ENCODE measurements around the gene CYP24A1.
"Not testable (repeated sequence)": the region's sequence is repeated elsewhere in the genome, so short reads cannot be mapped to it uniquely, and the experiment has no call there.

The CYP24A1 gene

DNA sequence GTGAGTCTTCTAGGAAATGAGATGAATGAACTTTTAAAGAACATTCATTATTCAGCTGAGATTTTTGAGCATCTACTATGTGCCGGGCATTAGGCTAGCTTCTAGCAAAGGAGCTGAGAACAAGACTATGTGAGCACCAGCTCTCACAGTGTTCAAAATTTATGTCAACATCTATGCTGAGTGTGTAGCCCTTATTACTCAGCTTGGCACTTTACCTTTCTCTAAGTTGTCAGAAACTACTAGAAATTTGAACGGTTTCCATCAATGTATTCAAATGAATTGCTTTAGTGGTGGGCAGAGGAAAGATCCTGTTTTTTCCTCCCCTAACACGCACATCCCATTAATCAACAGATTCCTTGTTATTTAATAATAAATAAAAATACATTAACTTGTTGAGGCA is 33.3 kb downstream of the CYP24A1 start:
- H3K4me3 Mint-ChIP-seq: no peak overlapping the region
- H3K4me1 Mint-ChIP-seq: no peaks in the 10 kb centered on the region
- no peaks in the 10 kb centered on the region for H3K9me3 Mint-ChIP-seq
- no peak for ATAC-seq
- no peak for DNase-seq (ENCODE audit: low spot score in 2 of 2)
- H3K27ac Mint-ChIP-seq: no peak overlapping the region
- no peaks in the 10 kb centered on the region for H3K36me3 Mint-ChIP-seq

DNA sequence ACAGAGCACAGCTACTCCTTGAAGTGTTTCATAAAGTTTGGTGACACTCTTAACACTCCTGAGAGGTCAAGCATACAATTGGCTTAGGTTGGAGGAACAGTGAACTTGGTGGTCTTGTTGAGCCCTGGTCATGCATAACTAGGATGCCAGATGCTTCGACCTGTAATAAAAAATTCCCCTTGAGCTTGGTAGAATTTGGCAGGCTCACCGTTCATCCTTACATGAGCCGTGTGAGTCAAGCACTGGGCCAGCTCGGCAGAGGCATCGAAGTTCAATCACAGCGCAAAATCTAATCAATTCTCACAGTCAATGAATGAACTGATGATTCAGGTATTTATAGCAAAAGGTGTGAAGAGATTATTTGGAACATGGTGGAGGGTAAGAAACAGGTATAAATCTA is 33.7 kb downstream of the CYP24A1 start:
- Mint-ChIP-seq H3K9me3 (no peaks in the 10 kb centered on the region), H3K27ac (no peak overlapping the region), H3K4me3 (no peak overlapping the region), H3K4me1 (no peaks in the 10 kb centered on the region), H3K36me3 (no peaks in the 10 kb centered on the region)
- ATAC-seq: no peak
- no peak for DNase-seq (ENCODE audit: low spot score in 2 of 2)

DNA sequence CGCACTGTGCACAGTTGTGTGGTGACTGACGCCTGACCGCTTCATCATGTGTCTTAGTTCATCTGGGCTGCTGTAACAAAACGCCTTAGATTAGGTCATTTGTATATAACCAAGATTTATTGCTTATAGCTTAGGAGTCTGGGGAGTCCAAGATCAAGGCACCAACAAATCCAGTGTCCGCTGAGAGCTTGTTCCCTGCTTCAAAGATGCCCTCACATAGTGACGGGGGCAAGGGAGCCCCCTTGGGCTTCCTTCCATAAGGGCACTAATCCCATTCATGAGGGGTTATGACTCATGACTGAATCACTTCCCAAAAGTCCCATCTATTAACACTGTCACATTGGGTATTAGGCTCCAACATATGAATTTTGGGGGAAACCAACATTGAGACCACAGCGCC is 34.6 kb downstream of the CYP24A1 start:
- no peaks in the 10 kb centered on the region for H3K9me3 Mint-ChIP-seq
- H3K4me3 Mint-ChIP-seq: no peak overlapping the region
- no peak for ATAC-seq
- no peak overlapping the region for H3K27ac Mint-ChIP-seq
- no peaks in the 10 kb centered on the region for H3K36me3 Mint-ChIP-seq
- H3K4me1 Mint-ChIP-seq: no peaks in the 10 kb centered on the region
- no peak for DNase-seq (ENCODE audit: low spot score in 2 of 2)

DNA sequence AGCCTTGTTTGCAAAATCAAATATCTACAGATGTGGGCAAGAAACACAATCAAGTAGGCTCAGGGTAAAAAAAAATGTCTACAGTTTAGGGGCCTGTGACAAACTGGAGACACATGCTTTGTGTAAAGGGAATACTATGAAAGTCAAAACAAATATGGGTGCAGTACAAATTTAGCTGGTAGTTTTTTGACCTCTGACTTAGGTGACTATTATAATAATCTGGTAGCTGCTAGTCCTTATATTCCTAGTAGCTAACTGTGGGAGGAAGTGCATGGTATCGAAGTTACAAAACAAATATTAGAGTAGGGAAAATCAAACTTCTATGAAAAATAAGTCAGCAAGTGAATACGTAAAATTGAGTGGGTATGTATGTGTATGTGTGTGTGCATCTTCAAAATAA is 35.4 kb downstream of the CYP24A1 start:
- H3K4me1 Mint-ChIP-seq: no peaks in the 10 kb centered on the region
- H3K4me3 Mint-ChIP-seq: no peak overlapping the region
- no peaks in the 10 kb centered on the region for H3K9me3 Mint-ChIP-seq
- H3K27ac Mint-ChIP-seq: no peak overlapping the region
- no peaks in the 10 kb centered on the region for H3K36me3 Mint-ChIP-seq
- ATAC-seq (no peak), DNase-seq (ENCODE audit: low spot score in 2 of 2) (no peak)

DNA sequence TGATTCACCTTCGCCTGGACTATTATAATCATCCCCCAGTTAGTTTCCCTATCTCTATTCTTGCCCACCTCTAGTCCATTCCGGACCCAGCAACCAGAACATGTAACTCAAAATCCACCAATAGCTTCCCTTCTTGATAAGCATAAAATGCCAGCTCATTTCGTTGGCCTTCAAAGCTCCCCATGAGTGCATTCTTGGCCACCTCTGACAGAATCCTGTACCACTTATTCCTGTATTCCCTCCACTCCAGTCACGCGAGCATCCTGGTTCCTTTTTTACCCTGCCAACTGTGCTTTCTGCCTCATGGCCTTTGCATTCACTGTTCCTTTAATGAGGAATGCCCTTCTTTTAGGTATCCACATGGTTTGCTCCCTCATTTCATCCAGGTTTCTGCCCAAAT is 36.7 kb downstream of the CYP24A1 start:
- Mint-ChIP-seq H3K9me3 (no peaks in the 10 kb centered on the region), H3K4me3 (no peak overlapping the region), H3K36me3 (no peaks in the 10 kb centered on the region), H3K27ac (no peak overlapping the region), H3K4me1 (no peaks in the 10 kb centered on the region)
- no peak for ATAC-seq
- DNase-seq (ENCODE audit: low spot score in 2 of 2): no peak

DNA sequence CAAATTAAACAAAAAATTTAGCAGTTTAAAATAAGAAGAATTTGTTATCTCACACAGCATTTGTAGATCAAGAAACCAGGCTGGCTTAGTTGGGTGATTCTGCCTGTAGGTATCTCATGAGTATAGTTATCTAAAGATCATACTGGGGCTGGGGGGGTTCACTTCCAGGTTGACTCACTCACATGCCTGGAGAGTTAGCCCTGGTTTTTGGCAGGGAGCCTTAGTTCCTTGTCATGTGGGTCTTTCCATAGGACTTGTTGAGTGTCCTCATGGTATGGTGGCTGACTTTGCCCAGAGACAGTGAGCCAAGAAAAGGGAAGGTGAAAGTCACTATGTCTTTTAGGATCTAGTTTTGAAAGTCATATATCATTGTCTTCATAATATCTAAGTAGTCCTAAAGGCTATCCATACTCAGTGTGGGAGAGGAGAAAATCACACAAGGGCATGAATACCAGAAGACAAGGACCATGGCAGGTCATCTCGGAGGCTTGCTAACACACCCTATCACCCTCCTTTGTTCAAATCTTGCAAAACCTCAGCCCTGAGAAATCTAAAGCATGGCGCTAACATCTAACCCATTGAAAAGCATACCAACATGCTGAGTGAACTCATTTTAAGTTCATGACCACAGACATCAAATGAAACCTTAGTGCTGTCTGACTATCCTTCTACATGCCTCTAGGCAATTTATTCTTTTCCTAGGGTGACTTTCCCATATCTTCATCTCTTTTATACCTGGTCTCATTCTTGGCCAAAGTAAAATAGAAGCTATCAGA is 39.2 kb downstream of the CYP24A1 start:
- Mint-ChIP-seq H3K4me1 (no peaks in the 10 kb centered on the region), H3K9me3 (peaks cover 2% of the 10 kb centered on the region), H3K27ac (no peak overlapping the region), H3K36me3 (no peaks in the 10 kb centered on the region), H3K4me3 (no peak overlapping the region)
- ATAC-seq (no peak), DNase-seq (ENCODE audit: low spot score in 2 of 2) (no peak)

DNA sequence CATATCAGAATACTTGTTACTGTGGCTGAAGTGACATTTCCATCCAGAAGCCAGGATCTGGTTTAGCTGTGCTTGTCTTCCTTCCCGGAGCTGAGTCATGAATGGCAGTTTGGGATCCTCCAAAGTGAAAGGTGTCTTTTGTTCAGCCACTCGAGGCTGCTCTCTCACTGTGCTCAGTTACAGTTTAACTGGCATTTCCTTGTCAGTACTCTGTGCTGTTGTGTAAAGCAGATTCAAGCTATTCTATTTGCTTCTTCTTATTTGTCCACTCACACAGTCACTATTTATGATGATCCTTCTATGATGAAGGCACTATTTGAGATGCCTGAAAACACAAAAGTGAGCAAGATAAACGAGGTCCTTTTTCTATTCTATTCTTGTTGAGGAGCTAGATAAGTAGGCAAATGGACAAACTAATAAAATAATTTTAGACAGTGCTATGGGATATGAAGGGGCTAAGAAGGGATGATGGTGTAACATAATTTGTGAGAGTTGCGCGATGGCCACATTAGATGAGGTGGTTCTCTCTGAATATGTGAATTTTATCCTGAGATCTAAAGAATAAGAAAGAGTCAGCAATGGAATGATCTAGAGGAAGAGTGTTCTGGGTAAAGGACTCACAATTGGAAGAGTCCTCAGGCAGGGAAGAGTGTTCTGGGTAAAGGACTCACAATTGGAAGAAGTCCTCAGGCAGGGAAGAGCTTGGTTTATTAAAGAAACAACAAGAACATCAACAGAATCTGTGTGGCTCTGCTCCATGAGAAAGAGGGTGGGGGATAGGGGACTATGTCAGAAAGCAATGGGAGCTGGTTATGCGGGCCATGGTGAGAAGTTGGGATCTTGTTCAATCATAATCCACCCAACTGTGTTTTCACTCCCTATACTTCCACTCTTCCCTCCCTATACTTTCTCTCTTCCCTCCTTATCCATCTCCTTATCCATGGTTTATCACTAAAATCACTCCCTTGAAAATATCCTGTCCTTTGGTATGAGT is 40.1 kb downstream of the CYP24A1 start:
- no peak for ATAC-seq
- DNase-seq (ENCODE audit: low spot score in 2 of 2): no peak
- H3K4me1 Mint-ChIP-seq: no peaks in the 10 kb centered on the region
- no peak overlapping the region for H3K4me3 Mint-ChIP-seq
- no peaks in the 10 kb centered on the region for H3K36me3 Mint-ChIP-seq
- no peak overlapping the region for H3K27ac Mint-ChIP-seq
- H3K9me3 Mint-ChIP-seq: peaks cover 5% of the 10 kb centered on the region

DNA sequence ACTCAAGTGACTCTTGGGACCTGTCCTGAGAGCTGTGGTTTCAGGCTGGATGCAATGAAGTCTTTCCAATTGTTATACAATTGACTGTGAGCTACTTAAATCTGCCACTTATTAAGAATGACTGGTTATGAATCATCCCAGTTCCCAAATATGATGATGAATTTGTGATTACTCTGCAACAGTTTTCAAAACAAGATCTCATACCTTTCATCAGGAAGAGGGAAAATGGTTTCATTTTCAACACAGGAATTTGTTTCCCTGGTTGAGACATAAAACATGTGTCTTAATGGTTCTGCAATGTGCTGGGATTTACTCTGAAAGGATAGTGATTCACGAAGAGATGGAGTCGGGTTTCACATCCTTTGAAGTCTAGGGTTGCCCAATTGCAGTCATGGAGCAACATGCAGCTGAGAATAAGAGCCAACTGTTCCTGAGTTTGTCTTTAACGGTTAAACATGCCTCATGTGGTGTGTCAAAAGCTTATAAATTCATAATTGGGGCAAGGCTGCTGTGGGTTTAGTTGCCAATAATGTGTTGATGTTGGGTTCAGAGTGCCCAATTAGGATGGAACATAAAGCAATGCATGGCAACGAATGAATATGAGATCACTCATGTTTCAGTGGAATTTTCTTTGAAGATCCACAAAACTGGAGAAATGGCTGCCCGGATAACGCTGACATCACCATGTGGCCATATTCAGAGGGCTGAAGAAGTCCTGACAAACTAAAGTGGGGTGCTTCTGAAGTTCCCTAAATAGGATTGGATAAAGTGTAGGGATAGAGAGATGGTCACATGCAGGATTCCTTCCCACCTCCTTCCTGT is 41.0 kb downstream of the CYP24A1 start:
- no peaks in the 10 kb centered on the region for H3K4me1 Mint-ChIP-seq
- H3K36me3 Mint-ChIP-seq: no peaks in the 10 kb centered on the region
- ATAC-seq: no peak
- DNase-seq (ENCODE audit: low spot score in 2 of 2): no peak
- no peak overlapping the region for H3K27ac Mint-ChIP-seq
- peaks cover 5% of the 10 kb centered on the region for H3K9me3 Mint-ChIP-seq
- H3K4me3 Mint-ChIP-seq: no peak overlapping the region

DNA sequence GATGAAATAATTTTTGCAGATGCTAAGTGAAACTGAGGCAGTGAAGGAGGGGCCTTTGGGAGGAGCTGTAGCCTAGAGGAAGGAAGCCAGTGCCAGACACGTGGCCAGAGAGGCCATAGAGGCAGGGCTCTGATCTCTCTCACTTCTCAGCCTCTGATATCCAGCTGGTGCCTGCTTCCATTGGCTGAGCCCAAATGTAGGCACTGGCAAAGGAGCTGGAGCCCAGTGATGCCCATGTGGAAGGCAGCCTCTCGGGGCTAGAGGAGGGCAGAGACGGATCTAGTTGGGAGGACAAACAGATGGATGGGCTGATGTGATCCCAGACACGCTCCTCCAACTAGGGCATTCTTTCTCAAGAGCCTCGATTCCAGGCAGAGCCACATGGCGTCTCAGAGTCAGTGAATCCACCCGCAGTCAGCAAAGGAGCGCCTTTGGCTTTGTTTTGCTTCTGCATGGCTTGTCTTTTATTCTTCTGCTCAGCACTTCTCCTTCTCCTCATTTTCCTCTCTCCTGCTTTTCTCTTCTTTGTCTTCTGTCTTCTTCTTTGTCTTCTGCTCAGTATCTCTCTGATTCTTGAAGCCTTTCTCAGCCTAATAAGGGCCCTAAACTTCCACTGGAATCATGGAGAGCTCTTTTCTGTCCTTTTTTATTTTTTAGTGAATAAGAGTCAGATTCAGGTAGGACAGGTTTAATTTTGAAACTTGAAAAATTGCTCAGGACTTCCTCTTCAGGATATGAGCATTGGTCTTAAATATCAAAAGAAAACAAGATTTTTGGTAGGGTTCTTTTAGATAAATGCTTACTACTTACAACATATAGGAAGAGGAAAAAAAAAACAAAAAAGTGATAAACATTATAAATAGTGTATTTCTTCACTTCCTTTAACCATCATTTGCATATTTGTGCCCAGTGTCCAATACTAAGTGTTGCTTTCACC is 41.8 kb downstream of the CYP24A1 start:
- Mint-ChIP-seq H3K36me3 (no peaks in the 10 kb centered on the region), H3K4me1 (no peaks in the 10 kb centered on the region), H3K9me3 (peaks cover 5% of the 10 kb centered on the region), H3K27ac (no peak overlapping the region), H3K4me3 (no peak overlapping the region)
- no peak for DNase-seq (ENCODE audit: low spot score in 2 of 2)
- no peak for ATAC-seq

DNA sequence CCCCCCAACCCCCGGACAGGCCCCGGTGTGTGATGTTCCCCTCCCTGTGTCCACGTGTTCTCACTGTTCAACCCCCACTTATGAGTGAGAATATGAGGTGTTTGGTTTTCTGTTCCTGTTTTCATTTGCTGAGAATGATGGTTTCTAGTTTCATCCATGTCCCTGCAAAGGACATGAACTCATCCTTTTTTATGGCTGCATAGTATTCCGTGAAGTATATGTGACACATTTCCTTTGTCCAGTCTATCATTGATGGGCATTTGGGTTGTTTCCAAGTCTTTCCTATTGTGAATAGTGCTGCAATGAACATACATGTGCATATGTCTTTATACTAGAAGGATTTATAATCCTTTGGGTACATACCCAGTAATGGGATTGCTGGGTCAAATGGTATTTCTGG is 42.7 kb downstream of the CYP24A1 start:
- not testable (repeated sequence) for ATAC-seq; H3K4me3 Mint-ChIP-seq; H3K9me3 Mint-ChIP-seq; DNase-seq (ENCODE audit: low spot score in 2 of 2); H3K4me1 Mint-ChIP-seq; H3K36me3 Mint-ChIP-seq; H3K27ac Mint-ChIP-seq

DNA sequence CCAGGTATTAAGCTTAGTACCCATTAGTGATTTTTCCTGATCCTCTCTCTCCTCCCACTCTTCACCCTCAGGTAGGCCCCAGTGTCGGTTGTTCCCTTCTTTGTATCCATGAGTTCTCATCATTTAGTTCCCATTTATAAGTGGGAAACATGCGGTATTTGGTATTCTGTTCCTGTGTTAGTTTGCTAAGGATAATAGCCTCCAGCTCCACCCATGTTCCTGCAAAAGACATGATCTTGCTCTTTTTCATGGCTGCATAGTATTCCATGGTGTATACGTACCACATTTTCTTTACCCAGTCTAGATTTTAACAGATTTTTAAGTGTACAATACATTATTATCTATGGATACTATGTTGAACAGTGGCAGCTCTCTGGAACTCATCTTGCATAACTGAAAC is 44.4 kb downstream of the CYP24A1 start:
- Mint-ChIP-seq H3K27ac (no peak overlapping the region), H3K4me1 (no peaks in the 10 kb centered on the region), H3K36me3 (no peaks in the 10 kb centered on the region), H3K4me3 (no peak overlapping the region), H3K9me3 (peaks cover 5% of the 10 kb centered on the region)
- DNase-seq (ENCODE audit: low spot score in 2 of 2): no peak
- no peak for ATAC-seq

DNA sequence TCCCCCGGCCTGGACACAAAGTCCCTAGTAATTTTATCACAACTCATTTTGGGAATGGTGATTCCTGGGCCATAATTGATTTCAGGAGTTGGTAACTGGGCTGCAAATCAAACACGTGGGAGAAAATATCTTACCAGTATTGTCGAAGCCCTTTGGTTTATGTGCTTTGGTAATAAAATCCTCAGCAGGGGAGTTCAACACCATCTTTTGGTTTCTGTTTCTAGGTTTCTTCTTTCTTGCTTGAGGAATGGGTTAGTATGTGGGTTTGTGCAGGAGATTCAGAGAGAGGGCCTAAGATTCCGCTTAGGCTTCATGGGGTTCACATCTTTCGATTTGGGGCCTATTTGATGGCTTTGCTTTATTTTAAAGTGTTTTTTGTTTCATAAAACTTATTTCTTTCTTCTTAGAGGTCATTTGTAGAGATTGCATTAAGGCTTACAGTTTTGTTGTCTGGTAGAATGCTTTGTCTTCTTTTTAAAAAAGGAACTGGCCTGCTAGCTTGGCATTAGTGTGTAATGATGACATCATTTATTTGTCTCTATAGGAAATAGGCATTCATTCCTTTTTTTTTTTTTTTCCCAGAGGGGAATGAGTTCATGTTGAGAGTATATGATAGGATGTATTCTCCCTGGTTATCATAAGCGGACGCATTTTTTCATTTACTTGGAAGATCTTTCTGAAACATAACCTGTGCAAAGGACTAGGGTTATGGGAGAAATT is 45.8 kb downstream of the CYP24A1 start:
- Mint-ChIP-seq H3K4me1 (no peaks in the 10 kb centered on the region), H3K4me3 (no peak overlapping the region), H3K9me3 (peaks cover 5% of the 10 kb centered on the region), H3K36me3 (no peaks in the 10 kb centered on the region), H3K27ac (no peak overlapping the region)
- no peak for ATAC-seq
- DNase-seq (ENCODE audit: low spot score in 2 of 2): no peak

DNA sequence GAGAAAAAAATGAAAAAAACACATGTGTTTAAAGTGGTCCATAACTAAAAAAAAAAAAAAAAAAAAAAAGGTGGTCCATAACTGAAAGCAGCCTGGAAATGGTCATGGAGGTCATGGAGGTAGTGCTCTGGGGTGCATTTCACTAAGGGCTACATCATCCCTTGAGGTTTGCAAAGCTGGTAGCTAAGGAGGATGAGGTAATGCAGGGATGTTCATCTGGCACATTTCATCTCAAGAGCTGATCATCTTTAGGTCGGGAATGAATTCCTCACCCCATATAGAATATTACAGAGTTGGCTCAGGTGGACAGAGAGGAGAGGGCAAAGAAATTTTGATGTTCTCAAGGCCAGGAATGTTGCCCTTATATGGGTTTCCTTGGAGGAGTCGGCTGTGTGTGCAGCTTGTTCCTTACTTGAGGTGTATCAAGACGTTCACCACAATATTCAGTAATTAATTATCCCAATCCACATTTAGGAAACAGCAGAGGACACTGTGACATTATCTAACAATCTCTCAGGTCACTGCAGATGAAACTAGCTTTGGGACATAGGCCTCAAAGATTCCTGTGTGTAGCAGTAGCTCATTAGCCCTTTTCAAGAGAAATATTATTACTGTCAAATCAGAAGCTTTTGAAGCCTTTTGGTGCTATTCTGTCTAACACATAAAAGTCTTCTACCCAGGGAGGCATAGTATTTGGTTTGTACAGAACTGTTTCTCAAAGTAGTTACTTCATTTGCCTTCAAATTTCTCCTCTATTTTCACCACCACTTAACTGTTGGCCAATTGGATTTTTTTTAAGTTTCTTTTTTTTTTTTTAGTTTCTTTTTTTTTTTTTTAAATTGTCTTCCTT is 46.8 kb downstream of the CYP24A1 start:
- no peak for DNase-seq (ENCODE audit: low spot score in 2 of 2)
- no peaks in the 10 kb centered on the region for H3K4me1 Mint-ChIP-seq
- H3K36me3 Mint-ChIP-seq: no peaks in the 10 kb centered on the region
- peaks cover 5% of the 10 kb centered on the region for H3K9me3 Mint-ChIP-seq
- H3K4me3 Mint-ChIP-seq: no peak overlapping the region
- no peak overlapping the region for H3K27ac Mint-ChIP-seq
- ATAC-seq: no peak

Measured in stimulated activated effector memory CD8-positive, alpha-beta T cell treated with anti-CD3 and anti-CD28 coated beads, Interleukin-12 subunit alpha, Interleukin-12 subunit beta, amount 100 ng/mL, for 72 hours (primary cell).